Measurements from ENCODE around the gene ECHDC3. TPM values are rescaled to one million over a fixed set of nuclear protein-coding genes. Genes with fewer than 3 reads are reported as not detected.

The ECHDC3 gene
- total RNA-seq, 4 donors from 2014 or later = 7.9 to 26.9 (median 14.1) TPM

GRCh38 chr10:11783558-11783865, 41.3 kb downstream of the ECHDC3 start:
- no peak for TF ChIP-seq CTCF (IDR thresholded peaks at IDR 0.05)
- no peak for TF ChIP-seq POLR2A (IDR thresholded peaks at IDR 0.05)
- Histone ChIP-seq H3K36me3 (no peaks in the 10 kb centered on the region), H3K4me3 (no peak overlapping the region), H3K9me3 (no peaks in the 10 kb centered on the region), H3K27me3 (no peaks in the 10 kb centered on the region), H3K4me1 (no peaks in the 10 kb centered on the region), H3K27ac (no peak overlapping the region)
- intact Hi-C loops (cut with DNase I; ENCODE audit: low total_unique reads) = no loop called here
- DNase-seq = no peak

GRCh38 chr10:11787374-11787773, 45.2 kb downstream of the ECHDC3 start:
- H3K27ac ChIP-seq = no peak overlapping the region
- no peaks in the 10 kb centered on the region for H3K36me3 ChIP-seq
- intact Hi-C loops (cut with DNase I; ENCODE audit: low total_unique reads) = no loop called here
- no peaks in the 10 kb centered on the region for H3K4me1 ChIP-seq
- no peaks in the 10 kb centered on the region for H3K27me3 ChIP-seq
- no peak for DNase-seq
- no peaks in the 10 kb centered on the region for H3K9me3 ChIP-seq
- TF ChIP-seq CTCF (IDR thresholded peaks at IDR 0.05) (no peak), POLR2A (IDR thresholded peaks at IDR 0.05) (no peak)
- H3K4me3 ChIP-seq = no peak overlapping the region

- H3K4me3 ChIP-seq = no peak overlapping the region
- no peak overlapping the region for H3K27ac ChIP-seq
- no peaks in the 10 kb centered on the region for H3K4me1 ChIP-seq
- H3K9me3 ChIP-seq = no peaks in the 10 kb centered on the region
- H3K36me3 ChIP-seq = no peaks in the 10 kb centered on the region
- TF ChIP-seq CTCF (IDR thresholded peaks at IDR 0.05) (no peak), POLR2A (IDR thresholded peaks at IDR 0.05) (no peak)
- no peak for DNase-seq
- no peaks in the 10 kb centered on the region for H3K27me3 ChIP-seq
- intact Hi-C loops (cut with DNase I; ENCODE audit: low total_unique reads) = no loop called here
These were observed 45.7 kb downstream of the ECHDC3 start for GRCh38 chr10:11787846-11788245.

GRCh38 chr10:11789306-11789705, 47.1 kb downstream of the ECHDC3 start:
- H3K4me3 ChIP-seq = no peak overlapping the region
- no peak for TF ChIP-seq POLR2A (IDR thresholded peaks at IDR 0.05)
- TF ChIP-seq CTCF (IDR thresholded peaks at IDR 0.05) = no peak
- intact Hi-C loops (cut with DNase I; ENCODE audit: low total_unique reads) = no loop called here
- no peaks in the 10 kb centered on the region for H3K36me3 ChIP-seq
- DNase-seq = no peak
- H3K4me1 ChIP-seq = no peaks in the 10 kb centered on the region
- no peak overlapping the region for H3K27ac ChIP-seq
- H3K27me3 ChIP-seq = no peaks in the 10 kb centered on the region
- no peaks in the 10 kb centered on the region for H3K9me3 ChIP-seq

- no peaks in the 10 kb centered on the region for H3K9me3 ChIP-seq
- H3K4me1 ChIP-seq = no peaks in the 10 kb centered on the region
- intact Hi-C loops (cut with DNase I; ENCODE audit: low total_unique reads) = no loop called here
- H3K27me3 ChIP-seq = no peaks in the 10 kb centered on the region
- DNase-seq = no peak
- no peak overlapping the region for H3K4me3 ChIP-seq
- TF ChIP-seq POLR2A (IDR thresholded peaks at IDR 0.05) (no peak), CTCF (IDR thresholded peaks at IDR 0.05) (no peak)
- no peaks in the 10 kb centered on the region for H3K36me3 ChIP-seq
- no peak overlapping the region for H3K27ac ChIP-seq
These were observed 47.8 kb downstream of the ECHDC3 start for GRCh38 chr10:11789956-11790355.
